GM12878 (cell line): Measurements from ENCODE around the gene SQSTM1. TPM values are rescaled to one million over a fixed set of nuclear protein-coding genes. Genes with fewer than 3 reads are reported as not detected.

Source experiments
- ATAC-seq: fragments of 200-7000 bp; cut with Tn5 transposase; 3 replicates; pipeline ENCODE4 v1.9.1; 2020; ENCODE audit warnings: mild to moderate bottlenecking, moderate library complexity
- BruUV-seq: library from RNA; stranded (reverse); fragments of 400-500 nt; replicated peaks from 2 replicates; lab custom pipeline; 2021; lab: Mats Ljungman, UMichigan
- CTCF ChIA-PET: fragments of 300-600 bp; sonication (Branson Sonifier 250); formaldehyde crosslinking; extraction: SDS; loops from one replicate; lab custom pipeline; 2021; ENCODE audit warnings: inconsistent platforms; lab: Yijun Ruan, JAX
- POLR2A ChIA-PET: fragments of 350-600 bp; formaldehyde crosslinking; extraction: SDS; loops from one replicate; lab custom pipeline; 2021; ENCODE audit warnings: inconsistent platforms; lab: Charles Lee
- RAD21 ChIA-PET: fragments of 300-600 bp; sonication (Branson Sonifier 250); formaldehyde crosslinking; loops from one replicate; lab custom pipeline; 2023; ENCODE audit warnings: antibody characterized with exemption; ENCODE audit not compliant: unreplicated experiment; lab: Charles Lee
- SMC1A ChIA-PET: fragments of 300-600 bp; sonication (Branson Sonifier 250); formaldehyde crosslinking; loops from one replicate; lab custom pipeline; 2023; ENCODE audit not compliant: unreplicated experiment, uncharacterized antibody; lab: Charles Lee
- DNase-seq: peaks from one replicate; pipeline ENCODE4 v3.0.0-alpha.2; 2011; ENCODE audit warnings: low read depth, low spot score
- FAIRE-seq: peaks from 3 replicates; lab custom pipeline; 2011; peaks lifted over from hg19 to GRCh38; lab: Jason Lieb, UNC
- H2AFZ ChIP-seq: 2 replicates; pipeline ENCODE4 v1.6.0; 2011; ENCODE audit warnings: low read depth, low read length, control low read depth; ENCODE audit not compliant: control insufficient read depth
- H3K27ac ChIP-seq: 2 replicates; pipeline ENCODE4 v1.5.1; 2011; ENCODE audit warnings: control low read depth; ENCODE audit not compliant: control insufficient read depth, insufficient read depth
- H3K27me3 ChIP-seq, 2 experiments: replicated peaks in 1 of 2; 2 replicates each; pipeline versions ENCODE4 v1.6.0 to v1.6.1; 2011; ENCODE audit warnings: low read length in 1 of 2; ENCODE audit not compliant: control insufficient read depth in 2 of 2, insufficient read depth in 2 of 2
- H3K36me3 ChIP-seq, 2 experiments: 2 replicates each; pipeline ENCODE4 v1.5.1; 2011; ENCODE audit warnings: low read length in 1 of 2; ENCODE audit not compliant: control insufficient read depth in 2 of 2, insufficient read depth in 2 of 2
- H3K4me1 ChIP-seq: 2 replicates; pipeline ENCODE4 v1.6.1; 2011; ENCODE audit warnings: mild to moderate bottlenecking, low read length, moderate library complexity, mixed read lengths; ENCODE audit not compliant: control insufficient read depth, insufficient read depth
- H3K4me2 ChIP-seq: 2 replicates; pipeline ENCODE4 v1.6.0; 2011; ENCODE audit warnings: control low read depth; ENCODE audit not compliant: control insufficient read depth, insufficient read depth
- H3K4me3 ChIP-seq: fragments of 200-600 bp; sonication (generic); 2 replicates; pipeline ENCODE4 v1.5.1; 2016
- H3K79me2 ChIP-seq: 2 replicates; pipeline ENCODE4 v1.6.0; 2011; ENCODE audit warnings: low read length; ENCODE audit not compliant: control insufficient read depth, insufficient read depth
- H3K9ac ChIP-seq: 2 replicates; pipeline ENCODE4 v1.8.0; 2011; ENCODE audit warnings: low read length, control low read depth, mixed read lengths; ENCODE audit not compliant: control insufficient read depth, insufficient read depth
- H3K9me3 ChIP-seq: replicated peaks from 3 replicates; pipeline ENCODE4 v1.5.1; 2011; ENCODE audit warnings: mild to moderate bottlenecking, low read length; ENCODE audit not compliant: control insufficient read depth, insufficient read depth
- H4K20me1 ChIP-seq: 2 replicates; pipeline ENCODE4 v1.6.0; 2011; ENCODE audit not compliant: control insufficient read depth, insufficient read depth
- CEBPB ChIP-seq, 2 experiments: fragments of 150-350 bp in 1 of 2; IDR thresholded peaks; 2 replicates each; pipeline ENCODE4 v1.6.1; 2012 to 2014; ENCODE audit warnings: low read depth in 2 of 2, low read length in 2 of 2, borderline replicate concordance in 1 of 2, inconsistent platforms in 1 of 2
- ETV6 ChIP-seq, 2 experiments: fragments of 450-650 bp in 1 of 2; IDR thresholded peaks in 1 of 2; conservative IDR thresholded peaks in 1 of 2; 2 replicates each; pipeline ENCODE4 v1.6.1; 2014; ENCODE audit warnings: antibody characterized with exemption in 1 of 2, borderline replicate concordance in 1 of 2, low read depth in 1 of 2, mild to moderate bottlenecking in 1 of 2, moderate library complexity in 1 of 2
- NBN ChIP-seq: fragments of 450-650 bp; IDR thresholded peaks from 2 replicates; pipeline ENCODE4 v1.6.1; 2016
- NR2C2 ChIP-seq: IDR thresholded peaks from 2 replicates; pipeline ENCODE4 v1.6.1; 2011; ENCODE audit warnings: borderline replicate concordance, low read depth; ENCODE audit not compliant: control insufficient read depth, insufficient read length
- NRF1 ChIP-seq: conservative IDR thresholded peaks from 2 replicates; pipeline ENCODE4 v1.6.1; 2011; ENCODE audit warnings: mild to moderate bottlenecking, low read depth, low read length, improper control_type of control experiment
- RAD21 ChIP-seq: IDR thresholded peaks from 2 replicates; pipeline ENCODE4 v1.6.1; 2011; ENCODE audit warnings: mild to moderate bottlenecking, low read depth, low read length, moderate library complexity; ENCODE audit not compliant: insufficient read depth
- SMAD5 ChIP-seq: IDR thresholded peaks from 2 replicates; pipeline ENCODE4 v1.6.1; 2016; ENCODE audit warnings: antibody characterized with exemption, low read depth
- WGBS: methylation state at CpG from one replicate; pipeline ENCODE4 v1.1.6; 2016; ENCODE audit warnings: low lambda C conversion rate; ENCODE audit not compliant: insufficient replicate concordance, insufficient coverage; ENCODE audit errors: missing lambda C conversion rate; 5-methylcytosine and 5-hydroxymethylcytosine counted together
- in situ Hi-C: fragments of 300-500 bp; cut with MboI; formaldehyde crosslinking; loops from 9 replicates; pipeline ENCODE4 v1.14.3; 2018; ENCODE audit warnings: mixed read lengths
- intact Hi-C: fragments of 100-400 bp; cut with micrococcal nuclease; formaldehyde crosslinking; loops from one replicate; pipeline ENCODE4 v1.14.2; 2022; ENCODE audit not compliant: unreplicated experiment
- polyA plus RNA-seq, 11 experiments: library from polyadenylated mRNA; depleted of rRNA in 4 of 11; unstranded in 6 of 11; stranded (reverse) in 5 of 11; fragments of >200 nt; fragmentation: Nextera tagmentation in 4 of 11; fragmentation: Illumina TruSeq in 1 of 11; extraction: Ambion mirVana in 4 of 11; extraction: Trizol in 1 of 11; gene quantifications; 1 replicate in 1 of 11; 2 replicates in 10 of 11; pipeline versions ENCODE4 v1.2.1 to v1.2.3, GENCODE V29; 2011 to 2016; ENCODE audit warnings: inconsistent platforms in 2 of 11, missing spikeins in 2 of 11, low read depth in 1 of 11
- total RNA-seq, 4 experiments: library from RNA; depleted of rRNA in 3 of 4; stranded (reverse); fragments of >200 nt in 3 of 4; fragmentation: Illumina TruSeq in 1 of 4; extraction: Trizol in 1 of 4; gene quantifications; 2 replicates each; pipeline versions ENCODE4 v1.2.1 to v1.2.3, GENCODE V29; 2013 to 2021
- TF ChIP-seq, protein P1 (sequence below): fragments of 450-650 bp; IDR thresholded peaks from 2 replicates; pipeline ENCODE4 v1.6.1; 2017; ENCODE audit warnings: low read depth, mild to moderate bottlenecking, moderate library complexity

Gene SQSTM1
- total and polyA plus RNA-seq, 10 of the 15 experiments (the other 5 are each of a cell fraction or from before 2014, with no cell fraction given): 6.3 to 138 (median 62.1) TPM

DNA sequence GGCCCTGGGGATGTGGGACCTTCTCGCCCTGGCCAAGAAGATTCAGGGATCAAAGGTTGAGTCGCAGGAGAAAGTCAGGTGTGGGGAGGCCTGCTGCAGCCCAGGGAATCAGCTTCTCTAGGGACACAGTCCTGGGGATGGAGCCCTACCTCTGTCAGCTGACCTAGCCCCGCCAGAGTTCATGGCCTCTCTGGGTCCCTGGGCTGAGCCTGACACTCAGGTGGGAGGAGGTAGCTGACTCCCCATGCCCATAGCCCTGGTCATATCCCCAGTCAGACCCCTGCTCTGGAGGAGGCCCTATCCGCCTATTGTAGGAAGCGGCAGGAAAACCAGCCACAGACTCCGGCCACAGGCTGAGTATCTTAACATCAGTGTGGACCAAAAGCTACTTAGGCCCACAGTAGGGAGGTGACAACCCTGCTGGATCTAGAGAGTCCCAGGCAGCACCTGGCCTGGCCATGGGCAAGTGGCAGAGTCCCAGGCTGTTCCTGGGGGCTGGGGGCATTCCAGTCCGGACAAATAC, 52.9 kb downstream of the SQSTM1 start:
- Histone ChIP-seq H3K79me2 (no peaks in the 10 kb centered on the region), H3K27ac (no peak overlapping the region), H3K9ac (no peak overlapping the region), H4K20me1 (no peaks in the 10 kb centered on the region), H3K4me2 (no peak overlapping the region), H3K4me1 (no peaks in the 10 kb centered on the region), H3K4me3 (no peak overlapping the region), H3K27me3 (no peaks in the 10 kb centered on the region), H3K36me3 (peaks cover 17 to 22% of the 10 kb centered on the region in 2 experiments)
- intact Hi-C loops: no loop called here
- FAIRE-seq: no peak
- no peak for DNase-seq
- WGBS: 98% methylated on average over 7 of the region's 7 CpGs
- RAD21 ChIA-PET: no interaction called here
- SMC1A ChIA-PET: no interaction called here
- no TSS peak for BruUV-seq
- POLR2A ChIA-PET: no interaction called here
- no peak for TF ChIP-seq NBN
- no peak for TF ChIP-seq CEBPB (IDR thresholded peaks at IDR 0.05; ENCODE audit: borderline replicate concordance in 1 of 2, low read depth in 2 of 2, low read length in 2 of 2)
- no peak for TF ChIP-seq NR2C2
- TF ChIP-seq RAD21: no peak
- TF ChIP-seq SMAD5: no peak
- no peak for TF ChIP-seq ETV6 (conservative IDR thresholded peaks at IDR 0.05 in 1 of 2, IDR thresholded peaks at IDR 0.05 in 1 of 2; ENCODE audit: borderline replicate concordance in 1 of 2, low read depth in 1 of 2)
- TF ChIP-seq, protein P1, sequence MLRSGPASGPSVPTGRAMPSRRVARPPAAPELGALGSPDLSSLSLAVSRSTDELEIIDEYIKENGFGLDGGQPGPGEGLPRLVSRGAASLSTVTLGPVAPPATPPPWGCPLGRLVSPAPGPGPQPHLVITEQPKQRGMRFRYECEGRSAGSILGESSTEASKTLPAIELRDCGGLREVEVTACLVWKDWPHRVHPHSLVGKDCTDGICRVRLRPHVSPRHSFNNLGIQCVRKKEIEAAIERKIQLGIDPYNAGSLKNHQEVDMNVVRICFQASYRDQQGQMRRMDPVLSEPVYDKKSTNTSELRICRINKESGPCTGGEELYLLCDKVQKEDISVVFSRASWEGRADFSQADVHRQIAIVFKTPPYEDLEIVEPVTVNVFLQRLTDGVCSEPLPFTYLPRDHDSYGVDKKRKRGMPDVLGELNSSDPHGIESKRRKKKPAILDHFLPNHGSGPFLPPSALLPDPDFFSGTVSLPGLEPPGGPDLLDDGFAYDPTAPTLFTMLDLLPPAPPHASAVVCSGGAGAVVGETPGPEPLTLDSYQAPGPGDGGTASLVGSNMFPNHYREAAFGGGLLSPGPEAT: no peak
- no peak for TF ChIP-seq NRF1
- TF ChIP-seq, all 136 proteins: peak for 0
- no peaks in the 10 kb centered on the region for H3K9me3 ChIP-seq
- in situ Hi-C loops: no loop called here
- ATAC-seq: no peak
- CTCF ChIA-PET: no interaction called here
- no peak overlapping the region for H2AFZ ChIP-seq
